GM19099 (cell line): Measurements from ENCODE around the gene HMGXB3.

Experiments
- POLR2A ChIP-seq: IDR thresholded peaks from 3 replicates; pipeline ENCODE4 v1.6.1; 2011; ENCODE audit warnings: low read depth; ENCODE audit not compliant: insufficient read length; ENCODE audit errors: extremely low read depth

Gene HMGXB3

GRCh38 chr5:150033334-150033733 lies 32.8 kb downstream of the HMGXB3 start:
- TF ChIP-seq POLR2A: no peak

- no peak for TF ChIP-seq POLR2A
Observed at GRCh38 chr5:150034662-150035061, 34.1 kb downstream of the HMGXB3 start.

- TF ChIP-seq POLR2A: no peak
Observed at GRCh38 chr5:150035139-150035895, 34.8 kb downstream of the HMGXB3 start.

DNA sequence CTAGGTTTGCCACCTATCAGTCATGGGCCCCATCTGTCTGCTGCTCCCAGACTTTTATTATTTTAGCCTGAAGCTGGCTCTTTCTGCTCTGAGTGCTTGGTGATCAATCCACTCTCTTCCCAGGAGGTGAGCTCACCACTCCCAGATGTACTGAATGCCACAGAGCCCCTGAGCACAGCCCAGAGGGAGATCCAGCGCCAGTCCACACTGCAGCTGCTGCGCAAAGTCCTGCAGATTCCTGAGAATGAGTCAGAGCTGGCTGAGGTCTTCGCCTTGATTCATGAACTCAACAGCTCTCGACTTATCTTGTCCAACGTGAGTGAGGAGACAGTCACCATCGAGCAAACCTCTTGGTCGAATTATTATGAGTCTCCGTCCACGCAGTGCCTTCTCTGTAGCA lies 36.0 kb downstream of the HMGXB3 start:
- TF ChIP-seq POLR2A: no peak

- no peak for TF ChIP-seq POLR2A
Observed at GRCh38 chr5:150038547-150038946, 38.0 kb downstream of the HMGXB3 start.

- TF ChIP-seq POLR2A: no peak
Observed at GRCh38 chr5:150042459-150042858, 41.9 kb downstream of the HMGXB3 start.

- no peak for TF ChIP-seq POLR2A
Observed at GRCh38 chr5:150043657-150044328, 43.3 kb downstream of the HMGXB3 start.

DNA sequence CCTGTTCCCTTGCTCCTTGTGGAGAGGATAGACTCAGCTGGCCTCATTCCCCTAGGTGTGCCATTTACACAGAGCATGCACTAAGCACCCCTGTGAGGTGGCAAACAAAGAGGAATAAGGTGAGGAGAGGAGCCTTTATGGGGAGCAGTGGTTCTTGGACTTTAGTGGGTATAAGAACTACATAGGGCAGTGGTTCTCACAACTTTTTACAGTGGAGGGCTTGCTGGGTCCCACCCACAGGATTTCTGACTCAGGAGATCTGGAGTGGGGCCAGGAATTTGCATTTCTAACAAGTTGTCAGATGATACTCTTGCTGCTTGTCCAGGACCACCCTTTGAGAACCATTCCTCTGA lies 43.8 kb downstream of the HMGXB3 start:
- TF ChIP-seq POLR2A: no peak

DNA sequence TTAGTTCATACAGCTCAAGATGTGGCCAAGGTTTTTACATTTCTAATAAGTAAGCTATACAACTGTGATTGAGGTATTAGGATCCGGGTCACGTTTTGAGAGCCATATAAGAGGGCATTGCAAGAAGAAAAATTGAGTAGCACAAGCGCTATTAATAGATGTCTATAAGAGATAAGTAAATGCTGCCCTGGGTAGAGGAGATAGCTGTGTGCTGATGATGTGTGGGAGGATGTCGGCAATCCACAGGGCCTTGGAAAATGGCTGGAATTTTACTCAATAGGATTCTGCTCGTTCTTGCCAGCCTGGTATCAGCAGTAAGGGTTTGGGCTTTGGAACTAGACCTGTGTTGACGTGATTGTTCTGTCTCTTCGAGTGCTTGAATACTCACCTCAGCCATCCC lies 44.2 kb downstream of the HMGXB3 start:
- no peak for TF ChIP-seq POLR2A

- TF ChIP-seq POLR2A: no peak
Observed at GRCh38 chr5:150045549-150045948, 45.0 kb downstream of the HMGXB3 start.

DNA sequence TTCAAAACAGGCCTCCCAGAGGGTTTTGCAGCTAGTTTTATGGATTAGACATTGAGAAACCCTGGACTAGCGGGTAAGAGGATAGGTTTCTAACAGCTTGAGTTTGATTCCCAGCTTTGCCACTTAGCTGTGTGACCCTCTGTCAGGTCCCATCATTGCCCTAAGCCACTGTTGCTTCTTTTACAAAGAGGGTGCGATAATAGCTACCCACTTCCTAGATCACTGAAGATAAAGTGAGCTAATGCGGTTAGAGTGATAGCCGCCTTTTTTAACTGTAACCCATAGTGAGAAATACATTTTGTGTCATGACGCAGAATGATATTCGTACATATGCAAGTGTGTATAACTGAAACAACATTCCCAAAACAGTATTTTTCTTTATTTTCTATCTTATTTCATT lies 45.5 kb downstream of the HMGXB3 start:
- TF ChIP-seq POLR2A: no peak

DNA sequence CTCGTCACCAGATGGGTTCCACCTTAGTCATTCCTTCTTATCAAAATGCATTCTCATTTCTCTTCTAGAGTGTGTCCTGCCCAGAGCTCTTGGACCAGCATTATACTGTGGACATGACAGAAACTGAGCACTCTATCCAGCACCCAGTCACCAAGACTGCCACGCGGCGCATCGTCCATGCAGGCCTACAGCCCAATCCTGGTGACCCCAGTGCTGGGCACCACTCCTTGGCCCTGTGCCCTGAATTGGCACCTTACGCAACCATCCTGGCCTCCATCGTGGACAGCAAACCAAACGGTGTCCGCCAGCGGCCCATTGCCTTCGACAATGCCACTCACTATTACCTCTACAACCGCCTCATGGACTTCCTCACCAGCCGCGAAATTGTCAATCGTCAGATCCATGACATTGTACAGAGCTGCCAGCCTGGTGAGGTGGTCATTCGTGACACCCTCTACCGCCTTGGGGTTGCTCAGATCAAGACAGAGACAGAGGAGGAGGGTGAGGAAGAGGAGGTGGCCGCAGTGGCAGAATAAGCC lies 51.2 kb downstream of the HMGXB3 start:
- no peak for TF ChIP-seq POLR2A

DNA sequence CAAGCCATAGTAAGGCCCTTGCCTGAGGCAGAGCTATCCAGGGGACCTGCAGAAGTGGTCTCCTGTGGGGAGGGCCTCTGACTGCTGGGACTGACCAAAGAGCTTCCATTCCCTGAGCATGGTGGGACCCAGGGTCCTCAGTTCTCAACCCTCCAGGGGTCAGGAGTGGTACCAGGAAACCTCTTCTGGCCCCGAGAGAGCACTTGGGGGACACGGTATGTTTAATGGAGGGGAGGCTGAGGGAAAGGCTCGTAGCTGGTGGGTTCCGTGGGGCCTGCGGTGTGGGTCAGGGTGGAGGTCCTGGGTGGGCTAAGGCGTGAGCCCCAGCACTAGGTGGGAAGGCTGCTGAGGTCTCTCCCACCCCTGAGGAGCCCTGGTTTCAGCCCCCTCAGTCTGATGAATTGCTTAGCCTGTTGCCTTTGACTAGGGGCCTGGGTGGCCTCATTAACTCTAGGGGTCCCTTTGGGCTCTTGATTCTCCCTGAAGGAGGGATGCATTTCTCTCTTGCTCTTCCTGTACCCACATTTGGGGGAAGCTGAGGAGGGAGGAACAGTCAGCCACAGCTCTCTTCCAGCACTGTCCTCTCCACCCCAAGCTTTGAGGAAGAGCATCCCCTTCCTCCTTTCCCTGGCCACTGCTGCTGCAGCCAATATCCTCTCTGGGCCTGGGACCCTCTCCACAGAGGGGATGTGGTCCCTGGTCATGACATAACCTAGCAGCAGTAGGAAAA lies 51.9 kb downstream of the HMGXB3 start:
- no peak for TF ChIP-seq POLR2A

GRCh38 chr5:150052956-150053712 lies 52.6 kb downstream of the HMGXB3 start:
- TF ChIP-seq POLR2A: no peak
